NT2/D1 (cell line): ENCODE data around the gene DIRAS2.

Experiments used
- SUZ12 ChIP-seq: IDR thresholded peaks from 2 replicates; pipeline ENCODE4 v1.6.1; 2011; ENCODE audit not compliant: insufficient read length, insufficient read depth; ENCODE audit errors: extremely low read depth
- YY1 ChIP-seq: IDR thresholded peaks from 2 replicates; pipeline ENCODE4 v1.6.1; 2011; ENCODE audit not compliant: insufficient read length, insufficient read depth

- TF ChIP-seq SUZ12 (no peak), YY1 (no peak)
Observed at GRCh38 chr9:90613502-90613901, 29.1 kb downstream of the DIRAS2 start.
